Nucleus accumbens (tissue), 56 donors: ENCODE measurements around the gene ZDHHC16.
"Not testable (repeated sequence)": the region's sequence is repeated elsewhere in the genome, so short reads cannot be mapped to it uniquely, and the experiment has no call there.

Experiments used
- DNase-seq, 56 donors: peaks; one replicate each; lab custom pipeline; 2025; lab: John Stamatoyannopoulos, UW

ZDHHC16 gene

GRCh38 chr10:97474918-97475317 lies 28.9 kb downstream of the ZDHHC16 start:
- no peak for DNase-seq

GRCh38 chr10:97475936-97476594 lies 30.1 kb downstream of the ZDHHC16 start:
- no peak for DNase-seq

GRCh38 chr10:97479410-97479809 lies 33.4 kb downstream of the ZDHHC16 start:
- not testable (repeated sequence) for DNase-seq

- DNase-seq: peak in 3 of 56 donors; percentile 5 to 30 (median 9)
Measured at GRCh38 chr10:97479939-97480338, 34.0 kb downstream of the ZDHHC16 start.

GRCh38 chr10:97481071-97481470 lies 35.1 kb downstream of the ZDHHC16 start:
- no peak for DNase-seq

- no peak for DNase-seq
Measured at GRCh38 chr10:97482381-97482780, 36.4 kb downstream of the ZDHHC16 start.

- DNase-seq: no peak
Measured at GRCh38 chr10:97483506-97483905, 37.5 kb downstream of the ZDHHC16 start.

GRCh38 chr10:97483921-97484320 lies 37.9 kb downstream of the ZDHHC16 start:
- no peak for DNase-seq

GRCh38 chr10:97485647-97486281 lies 39.8 kb downstream of the ZDHHC16 start:
- DNase-seq: no peak

GRCh38 chr10:97490592-97490991 lies 44.6 kb downstream of the ZDHHC16 start:
- peak in 40 of 56 donors; percentile 7 to 67 (median 39) for DNase-seq

- DNase-seq: peak in 28 of 56 donors; percentile 11 to 60 (median 30)
Measured at GRCh38 chr10:97494151-97494550, 48.2 kb downstream of the ZDHHC16 start.

GRCh38 chr10:97494863-97495506 lies 49.0 kb downstream of the ZDHHC16 start:
- no peak for DNase-seq

GRCh38 chr10:97497572-97498075 lies 51.6 kb downstream of the ZDHHC16 start:
- DNase-seq: peak in 49 of 56 donors; percentile 22 to 80 (median 52)

- DNase-seq: peak; percentile 89 to 100 (median 99)
Measured at GRCh38 chr10:97498076-97498840, 52.3 kb downstream of the ZDHHC16 start, which contains the start of gene MMS19. Gene MMS19, minus strand, starts transcription at chr10:97498422. Its CDS starts 38 bp downstream, at chr10:97498384.

GRCh38 chr10:97498841-97499560 lies 53.0 kb downstream of the ZDHHC16 start, which contains the start of gene UBTD1:
Gene UBTD1, plus strand, starts transcription at chr10:97498924. Its CDS starts 280 bp downstream, at chr10:97499204.
- DNase-seq: peak in 33 of 56 donors; percentile 27 to 81 (median 67)

GRCh38 chr10:97499561-97500296 lies 53.8 kb downstream of the ZDHHC16 start:
- peak in 32 of 56 donors; percentile 20 to 70 (median 47) for DNase-seq

- DNase-seq: no peak
Measured at GRCh38 chr10:97500297-97500575, 54.3 kb downstream of the ZDHHC16 start.

- DNase-seq: no peak
Measured at GRCh38 chr10:97502916-97503315, 56.9 kb downstream of the ZDHHC16 start.

- no peak for DNase-seq
Measured at GRCh38 chr10:97503406-97503805, 57.4 kb downstream of the ZDHHC16 start.
